DOHH2 (cell line): ENCODE data around the gene TDP2.
A peak's percentile ranks its signal among the peaks of the same experiment; 100 is the strongest.
"Not testable (repeated sequence)": the region's sequence is repeated elsewhere in the genome, so short reads cannot be mapped to it uniquely, and the experiment has no call there.

Experiments
- H3F3A ChIP-seq: fragments of 200-600 bp; sonication (generic), shearing (Covaris generic); 2 replicates; pipeline ENCODE4 v1.6.0; 2016; ENCODE audit warnings: antibody characterized with exemption, mild to moderate bottlenecking; ENCODE audit not compliant: control insufficient read depth, insufficient read depth
- H3K27ac ChIP-seq: fragments of 200-600 bp; sonication (generic); 2 replicates; pipeline ENCODE4 v1.5.1; 2014; ENCODE audit warnings: low read depth, mild to moderate bottlenecking, low read length, moderate library complexity
- H3K27me3 ChIP-seq: fragments of 200-600 bp; sonication (generic); 2 replicates; pipeline ENCODE4 v1.6.1; 2014; ENCODE audit warnings: mild to moderate bottlenecking, low read length, mixed read lengths; ENCODE audit not compliant: control insufficient read depth
- H3K36me3 ChIP-seq: fragments of 200-600 bp; sonication (generic); 2 replicates; pipeline ENCODE4 v1.6.1; 2014; ENCODE audit warnings: mild to moderate bottlenecking, low read length, moderate library complexity, mixed read lengths; ENCODE audit not compliant: control insufficient read depth
- H3K4me1 ChIP-seq: fragments of 200-600 bp; sonication (generic); 2 replicates; pipeline ENCODE4 v1.6.1; 2014; ENCODE audit warnings: mild to moderate bottlenecking, low read length, mixed read lengths; ENCODE audit not compliant: control insufficient read depth
- H3K4me2 ChIP-seq: fragments of 200-600 bp; sonication (generic); 2 replicates; pipeline ENCODE4 v1.6.0; 2014; ENCODE audit warnings: mild to moderate bottlenecking, low read length, moderate library complexity
- H3K4me3 ChIP-seq: fragments of 200-600 bp; sonication (generic); 2 replicates; pipeline ENCODE4 v1.5.1; 2014; ENCODE audit warnings: mild to moderate bottlenecking, low read length, mixed read lengths
- H3K79me2 ChIP-seq: fragments of 200-600 bp; sonication (generic); 2 replicates; pipeline ENCODE4 v1.6.1; 2014; ENCODE audit warnings: mild to moderate bottlenecking, low read length, mixed read lengths; ENCODE audit not compliant: control insufficient read depth
- H3K9me2 ChIP-seq: fragments of 200-600 bp; sonication (generic); replicated peaks from 2 replicates; pipeline ENCODE4 v1.6.1; 2014; ENCODE audit warnings: mild to moderate bottlenecking, low read length, mixed read lengths; ENCODE audit not compliant: control insufficient read depth
- H3K9me3 ChIP-seq: fragments of 200-600 bp; sonication (generic); 2 replicates; pipeline ENCODE4 v1.6.1; 2014; ENCODE audit warnings: antibody characterized with exemption, low read length, mixed read lengths; ENCODE audit not compliant: control insufficient read depth, insufficient read depth
- H4K20me1 ChIP-seq: fragments of 200-600 bp; sonication (generic); 2 replicates; pipeline ENCODE4 v1.6.0; 2014; ENCODE audit warnings: low read depth, mild to moderate bottlenecking, antibody characterized with exemption, low read length, moderate library complexity; ENCODE audit not compliant: control insufficient read depth, insufficient read depth
- CTCF ChIP-seq: fragments of 200-600 bp; sonication (generic); IDR thresholded peaks from one replicate; pipeline ENCODE4 v1.5.1; 2014; ENCODE audit warnings: antibody characterized with exemption, mild to moderate bottlenecking, low read depth, low read length; ENCODE audit not compliant: poor library complexity, severe bottlenecking
- EZH2phosphoT487 ChIP-seq: fragments of 200-600 bp; sonication (generic); IDR thresholded peaks from 2 replicates; pipeline ENCODE4 v1.6.1; 2017; ENCODE audit warnings: borderline replicate concordance, mild to moderate bottlenecking, antibody characterized with exemption, low read length, moderate library complexity, mixed read lengths

TDP2 gene

GRCh38 chr6:24699521-24700359 is 33.0 kb upstream of the TDP2 start:
- H3K9me3 ChIP-seq: no peaks in the 10 kb centered on the region
- H3K79me2 ChIP-seq: no peaks in the 10 kb centered on the region
- H3K4me3 ChIP-seq: no peak overlapping the region
- no peaks in the 10 kb centered on the region for H3K9me2 ChIP-seq
- peaks cover 53% of the 10 kb centered on the region for H3F3A ChIP-seq
- no peaks in the 10 kb centered on the region for H3K27me3 ChIP-seq
- no peaks in the 10 kb centered on the region for H4K20me1 ChIP-seq
- peaks cover 39% of the 10 kb centered on the region for H3K36me3 ChIP-seq
- no peak overlapping the region for H3K4me2 ChIP-seq
- peaks cover 10% of the 10 kb centered on the region for H3K4me1 ChIP-seq
- H3K27ac ChIP-seq: no peak overlapping the region
- TF ChIP-seq CTCF (no peak), EZH2phosphoT487 (no peak)

DNA sequence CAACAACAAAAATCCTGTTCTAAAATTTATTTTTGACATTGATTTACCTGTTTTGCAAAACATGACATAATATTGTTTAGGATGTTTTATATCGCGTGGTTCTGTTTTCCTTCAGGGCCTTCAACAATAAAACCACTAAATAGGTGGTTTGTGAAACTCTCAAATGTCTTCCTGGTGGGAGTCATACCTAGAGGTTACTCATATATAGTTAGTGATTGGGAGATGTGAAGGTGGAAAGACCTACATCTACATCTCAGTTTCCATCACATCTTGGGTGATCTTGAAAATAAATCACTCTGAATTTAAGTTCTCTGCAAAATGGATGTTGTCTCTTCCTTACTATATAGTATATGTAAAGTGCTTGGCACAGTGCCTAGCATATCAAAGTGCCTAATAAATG is 29.4 kb upstream of the TDP2 start:
- Histone ChIP-seq H3K27me3 (no peaks in the 10 kb centered on the region), H3K36me3 (peaks cover 2% of the 10 kb centered on the region), H3K4me2 (no peak overlapping the region), H3F3A (peaks cover 34% of the 10 kb centered on the region), H3K4me1 (peaks cover 5% of the 10 kb centered on the region; the same call in 1 of the 2 replicates), H3K79me2 (no peaks in the 10 kb centered on the region), H3K9me3 (no peaks in the 10 kb centered on the region), H3K9me2 (no peaks in the 10 kb centered on the region), H3K27ac (no peak overlapping the region), H4K20me1 (no peaks in the 10 kb centered on the region), H3K4me3 (no peak overlapping the region)
- no peak for TF ChIP-seq CTCF
- TF ChIP-seq EZH2phosphoT487: no peak

- H3K36me3 ChIP-seq, H3K79me2 ChIP-seq, H3K27ac ChIP-seq, H4K20me1 ChIP-seq, H3K4me3 ChIP-seq, H3K27me3 ChIP-seq, H3K9me2 ChIP-seq, H3K4me1 ChIP-seq, H3K9me3 ChIP-seq, H3K4me2 ChIP-seq: not testable (repeated sequence)
- peaks cover 31% of the 10 kb centered on the region for H3F3A ChIP-seq
- TF ChIP-seq CTCF: peak; percentile 60
Measured at GRCh38 chr6:24695635-24696034, 28.9 kb upstream of the TDP2 start.
